Measurements from ENCODE around the gene TMEM94.

TMEM94 gene

DNA sequence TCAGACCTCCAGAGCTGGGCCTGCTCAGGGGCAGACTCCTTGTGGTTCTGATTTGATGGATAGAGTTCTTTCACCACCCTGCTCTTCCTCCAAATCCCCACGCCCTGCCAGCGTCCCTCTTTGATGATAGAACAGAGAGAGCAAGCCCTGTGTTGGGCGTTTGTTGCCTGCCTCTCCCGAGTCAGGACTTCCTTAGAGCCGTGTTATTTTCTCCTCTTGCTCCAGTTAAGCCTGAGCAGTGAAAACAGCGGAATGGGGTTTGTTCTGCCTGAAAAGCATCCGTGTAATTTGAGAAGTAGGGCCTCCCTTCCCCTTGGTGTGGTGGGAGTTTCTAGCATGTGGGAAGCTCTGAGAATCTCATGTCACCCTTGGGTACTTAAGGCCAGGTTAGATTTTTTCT is 22.1 kb downstream of the TMEM94 start:
- DNase-seq: no peak

DNA sequence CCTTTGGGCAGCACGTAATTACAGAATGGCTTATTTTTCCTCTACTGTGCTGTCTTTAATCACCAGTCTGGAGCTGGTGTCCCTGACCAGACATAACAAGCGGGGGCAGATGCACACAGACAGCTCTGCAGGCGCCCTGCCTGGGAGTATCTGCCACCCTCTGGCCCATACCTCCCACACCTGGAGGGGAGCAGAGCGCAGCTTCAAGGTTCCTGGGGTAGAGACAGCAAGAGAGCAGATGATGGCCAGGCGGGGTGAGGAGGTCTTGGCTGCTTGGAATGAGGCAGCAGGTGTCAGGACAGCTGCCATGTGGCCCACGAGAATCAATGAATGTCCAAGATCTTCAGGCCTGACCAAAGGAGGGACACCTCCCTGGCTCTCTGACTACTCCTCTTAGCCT is 23.8 kb downstream of the TMEM94 start:
- no peak for DNase-seq

DNA sequence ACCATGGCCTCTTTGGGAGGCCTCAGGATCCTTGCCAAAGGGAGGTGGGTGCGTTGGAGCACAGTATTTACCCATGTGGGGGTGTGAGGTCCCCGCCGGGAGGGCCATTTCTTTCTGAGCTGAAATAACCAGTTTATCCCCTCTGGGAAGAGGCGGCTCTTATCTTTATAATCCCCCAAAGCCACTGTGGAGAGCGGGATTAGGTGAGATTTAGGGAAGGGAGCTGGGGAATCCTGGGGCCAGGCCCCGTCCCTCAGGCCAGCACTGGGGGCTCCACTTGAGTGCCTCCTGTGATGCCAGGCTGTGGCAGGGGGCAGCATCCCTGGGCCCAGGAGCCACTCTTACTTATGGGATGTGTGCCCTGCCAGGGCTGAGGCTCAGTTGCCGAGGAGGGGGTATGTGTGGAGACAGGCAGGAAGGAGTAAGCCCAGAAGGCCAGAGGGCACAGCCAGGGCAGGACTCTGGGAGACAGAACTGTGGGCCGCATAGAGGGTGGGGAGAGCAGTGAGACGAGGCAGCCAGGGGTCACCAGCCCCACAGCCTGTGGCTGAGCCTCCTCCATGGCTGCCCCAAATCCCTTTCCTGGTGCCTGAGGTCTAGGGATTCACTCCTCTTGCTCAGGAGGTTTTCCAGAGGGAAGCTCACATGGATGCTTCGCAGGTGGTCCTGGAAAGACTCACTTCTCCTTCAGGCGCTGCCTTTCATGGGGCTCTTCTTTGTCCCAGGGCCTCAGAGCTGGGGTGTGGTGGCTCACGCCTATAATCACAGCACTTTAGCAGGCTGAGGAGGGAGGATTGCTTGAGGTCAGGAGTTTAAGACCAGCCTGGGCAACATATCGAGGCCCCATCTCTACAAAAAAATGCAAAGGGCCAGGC is 25.0 kb downstream of the TMEM94 start:
- no peak for DNase-seq

DNA sequence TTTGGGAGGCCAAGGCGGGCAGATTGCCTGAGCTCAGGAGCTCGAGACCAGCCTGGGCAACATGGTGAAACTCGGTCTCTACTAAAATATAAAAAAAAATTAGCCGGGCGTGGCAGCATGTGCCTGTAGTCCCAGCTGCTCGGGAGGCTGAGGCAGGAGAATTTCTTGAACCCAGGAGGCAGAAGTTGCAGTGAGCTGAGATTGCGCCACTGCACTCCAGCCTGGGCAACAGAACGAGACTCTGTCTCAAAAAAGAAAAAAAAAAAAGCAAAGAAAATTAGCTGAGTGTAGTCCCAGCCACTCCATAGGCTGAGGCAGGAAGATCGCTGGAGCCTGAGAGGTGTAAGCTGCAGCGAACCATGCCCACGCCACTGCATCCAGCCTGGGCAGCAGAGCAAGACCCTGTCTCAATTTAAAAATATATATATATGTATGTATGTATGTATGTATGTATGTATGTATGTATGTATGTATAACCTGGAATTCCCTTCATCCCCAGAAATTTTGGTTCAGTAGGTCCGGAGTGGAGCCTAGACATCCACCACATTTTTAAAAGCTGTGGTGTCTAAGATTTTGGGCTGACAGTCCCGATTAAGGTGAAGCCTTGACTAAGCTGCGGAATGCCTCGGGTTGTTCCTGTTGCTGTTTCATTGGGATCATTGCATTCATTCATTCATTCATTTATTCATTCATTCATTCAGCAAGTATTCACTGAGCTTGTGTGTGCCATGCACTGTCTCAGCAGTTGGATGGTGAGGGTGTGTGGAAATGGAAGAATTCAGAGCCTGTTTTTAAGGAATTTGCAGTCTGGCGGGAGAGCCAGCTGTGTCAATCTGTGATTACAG is 25.9 kb downstream of the TMEM94 start:
- no peak for DNase-seq

DNA sequence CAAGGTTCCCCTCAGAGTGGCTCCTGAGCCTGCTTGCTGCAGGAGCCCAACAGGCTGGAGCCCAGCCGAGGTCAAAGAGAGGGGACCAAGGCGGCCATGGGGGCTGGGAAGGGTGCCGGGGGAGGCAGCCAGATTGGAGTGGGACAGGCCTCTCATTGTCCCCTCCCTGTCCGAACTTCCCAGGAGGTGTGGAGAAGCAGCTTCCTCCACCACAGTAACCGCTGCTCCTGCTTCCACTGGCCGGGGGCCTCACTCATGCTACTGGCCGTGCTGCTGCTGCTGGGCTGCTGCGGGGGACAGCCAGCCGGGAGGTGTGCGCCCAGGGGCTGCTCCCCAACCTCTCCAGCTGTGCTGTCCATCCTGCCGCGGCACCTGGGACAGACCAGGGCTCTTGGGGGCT is 29.3 kb downstream of the TMEM94 start:
- no peak for DNase-seq

DNA sequence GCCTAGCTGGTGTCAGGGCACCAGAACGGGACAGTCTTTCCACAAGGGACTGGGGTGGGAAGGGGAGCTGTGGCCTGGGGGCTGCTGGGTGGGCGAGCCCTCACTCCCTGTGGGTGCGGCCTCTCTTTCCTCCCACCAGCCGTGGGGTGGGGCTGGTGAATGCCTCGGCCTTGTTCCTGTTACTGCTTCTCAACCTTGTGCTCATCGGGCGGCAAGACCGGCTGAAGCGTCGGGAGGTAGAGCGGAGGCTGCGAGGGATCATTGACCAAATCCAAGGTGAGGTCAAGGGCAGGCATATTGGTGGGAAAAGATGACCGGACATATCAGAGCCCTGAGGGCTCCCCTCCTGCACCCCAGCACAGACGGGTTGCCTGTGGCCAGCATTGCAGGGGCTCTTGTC is 29.7 kb downstream of the TMEM94 start:
- no peak for DNase-seq

DNA sequence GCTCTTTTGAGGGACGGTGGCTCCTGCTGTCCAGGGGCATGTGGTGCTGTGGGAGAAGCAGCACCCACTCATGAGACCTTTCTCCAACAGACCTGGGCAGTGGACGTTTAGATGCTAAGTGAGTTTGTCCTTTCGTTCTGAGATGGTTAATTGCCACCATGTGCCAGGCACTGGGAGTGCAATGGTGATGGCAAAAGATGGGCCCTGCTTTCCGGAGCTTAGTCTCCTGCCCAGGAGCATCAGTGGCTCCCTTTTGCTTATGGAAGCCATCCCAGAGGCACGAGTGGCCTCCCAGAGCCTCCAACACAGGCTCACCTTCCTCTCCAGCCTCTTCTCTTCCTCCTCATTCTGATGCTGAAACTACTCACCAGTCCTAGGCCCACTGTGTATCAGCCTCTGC is 30.5 kb downstream of the TMEM94 start:
- DNase-seq: no peak

DNA sequence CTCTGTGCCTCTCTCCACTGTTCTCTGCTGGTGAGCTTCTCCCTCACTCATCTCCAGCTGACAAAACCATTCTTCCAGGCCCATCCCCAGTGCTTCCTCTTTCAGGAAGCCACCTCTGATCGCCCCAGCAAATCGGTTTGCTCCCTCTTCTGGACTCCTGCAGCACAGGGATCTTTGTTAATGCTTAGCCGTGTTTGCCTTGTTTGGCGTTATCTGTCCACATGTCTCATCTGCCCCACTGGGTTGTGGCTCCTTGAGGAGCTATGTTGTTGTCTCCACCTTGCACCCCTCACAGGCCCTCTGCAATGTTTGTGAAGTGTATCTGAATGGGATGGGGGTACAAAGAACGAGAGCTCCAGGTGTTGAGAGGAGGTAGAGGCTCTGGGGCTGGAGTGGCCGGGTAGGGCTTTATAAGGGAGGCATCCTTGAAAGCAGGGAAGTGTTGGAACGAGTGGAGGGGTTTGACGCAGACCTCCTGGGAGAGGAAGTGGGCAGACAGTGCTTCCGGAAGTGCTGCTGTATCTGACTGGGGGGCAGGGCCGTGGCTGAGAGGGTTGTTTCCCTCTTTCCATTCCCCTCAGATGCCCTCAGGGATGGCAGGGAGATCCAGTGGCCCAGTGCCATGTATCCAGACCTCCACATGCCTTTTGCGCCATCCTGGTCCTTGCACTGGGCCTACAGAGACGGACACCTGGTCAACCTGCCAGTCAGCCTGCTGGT is 31.1 kb downstream of the TMEM94 start:
- peak; percentile 59 for DNase-seq

DNA sequence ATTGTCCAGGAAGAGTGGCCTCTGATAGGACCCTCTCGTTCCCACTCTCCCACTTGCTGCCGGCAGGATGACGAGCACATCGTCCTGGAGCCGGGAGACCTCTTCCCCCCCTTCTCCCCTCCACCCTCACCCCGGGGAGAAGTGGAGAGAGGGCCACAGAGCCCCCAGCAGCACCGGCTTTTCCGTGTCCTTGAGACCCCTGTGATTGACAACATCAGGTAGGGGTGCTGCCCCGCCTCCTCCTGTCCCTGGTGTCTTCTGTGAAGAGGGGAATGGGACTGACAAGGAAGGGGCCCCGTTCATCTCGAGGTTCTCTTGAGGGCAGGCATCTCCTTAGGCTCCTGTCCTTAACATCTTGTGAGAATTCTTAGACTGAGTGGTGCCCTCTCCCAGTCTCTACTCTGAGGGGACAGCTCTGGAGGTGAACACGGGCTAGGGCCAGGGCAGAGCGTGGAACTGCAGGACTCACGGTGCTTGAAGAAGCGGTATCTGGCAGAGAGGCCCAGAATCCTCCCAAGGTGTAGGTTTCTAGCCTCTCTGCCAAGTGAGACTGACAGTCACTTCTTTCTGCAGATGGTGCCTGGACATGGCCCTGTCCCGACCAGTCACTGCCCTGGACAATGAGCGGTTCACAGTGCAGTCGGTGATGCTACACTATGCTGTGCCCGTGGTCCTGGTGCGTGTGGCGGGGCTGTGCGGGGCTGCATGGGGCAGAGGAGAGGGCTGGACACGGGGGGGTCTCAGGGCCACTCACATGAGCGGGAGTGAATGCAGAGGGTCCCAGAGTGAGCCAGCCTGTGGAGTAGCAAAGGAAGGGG is 32.5 kb downstream of the TMEM94 start:
- no peak for DNase-seq

DNA sequence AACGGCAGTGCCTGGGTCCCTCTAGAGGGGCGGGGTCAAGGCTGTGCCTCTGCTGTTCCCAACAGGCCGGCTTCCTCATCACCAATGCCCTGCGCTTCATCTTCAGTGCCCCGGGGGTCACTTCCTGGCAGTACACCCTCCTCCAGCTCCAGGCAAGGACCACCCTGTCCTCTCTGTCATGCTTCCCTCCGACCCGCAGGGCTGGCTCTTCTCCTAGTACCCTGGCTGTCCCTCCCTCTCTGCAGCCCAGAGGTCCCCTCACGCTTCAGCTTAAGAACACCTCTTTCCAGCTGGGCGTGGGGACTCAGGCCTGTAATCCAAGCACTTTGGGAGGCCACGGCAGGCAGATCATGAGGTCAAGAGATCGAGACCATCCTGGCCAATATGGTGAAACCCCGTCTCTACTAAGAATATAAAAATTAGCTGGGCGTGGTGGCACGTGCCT is 33.1 kb downstream of the TMEM94 start:
- DNase-seq: no peak

DNA sequence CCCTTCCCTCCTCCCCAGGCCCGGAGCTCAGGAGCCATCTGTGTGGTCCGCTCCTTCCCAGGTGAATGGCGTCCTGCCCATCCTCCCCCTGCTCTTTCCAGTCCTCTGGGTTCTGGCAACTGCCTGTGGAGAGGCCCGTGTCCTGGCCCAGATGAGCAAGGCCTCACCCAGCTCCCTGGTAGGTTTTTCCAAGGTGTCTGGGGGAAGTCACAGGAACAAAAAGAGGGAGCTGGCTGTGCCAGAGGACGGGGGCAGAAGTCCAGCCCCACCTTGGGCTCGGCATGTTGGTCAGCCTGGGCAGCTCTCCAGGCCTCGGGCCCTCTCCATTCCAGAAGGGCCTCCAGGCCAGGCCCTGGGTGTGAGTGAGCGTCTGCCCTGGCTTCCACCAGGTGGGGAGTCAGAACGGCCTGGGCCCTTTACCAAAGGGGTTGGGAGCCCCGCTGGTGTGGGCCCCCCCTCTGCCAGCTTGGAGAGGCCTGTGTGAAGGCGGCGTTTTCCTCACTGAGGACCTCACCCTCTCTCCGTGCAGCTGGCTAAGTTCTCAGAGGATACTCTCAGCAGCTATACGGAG is 33.8 kb downstream of the TMEM94 start:
- DNase-seq: no peak

DNA sequence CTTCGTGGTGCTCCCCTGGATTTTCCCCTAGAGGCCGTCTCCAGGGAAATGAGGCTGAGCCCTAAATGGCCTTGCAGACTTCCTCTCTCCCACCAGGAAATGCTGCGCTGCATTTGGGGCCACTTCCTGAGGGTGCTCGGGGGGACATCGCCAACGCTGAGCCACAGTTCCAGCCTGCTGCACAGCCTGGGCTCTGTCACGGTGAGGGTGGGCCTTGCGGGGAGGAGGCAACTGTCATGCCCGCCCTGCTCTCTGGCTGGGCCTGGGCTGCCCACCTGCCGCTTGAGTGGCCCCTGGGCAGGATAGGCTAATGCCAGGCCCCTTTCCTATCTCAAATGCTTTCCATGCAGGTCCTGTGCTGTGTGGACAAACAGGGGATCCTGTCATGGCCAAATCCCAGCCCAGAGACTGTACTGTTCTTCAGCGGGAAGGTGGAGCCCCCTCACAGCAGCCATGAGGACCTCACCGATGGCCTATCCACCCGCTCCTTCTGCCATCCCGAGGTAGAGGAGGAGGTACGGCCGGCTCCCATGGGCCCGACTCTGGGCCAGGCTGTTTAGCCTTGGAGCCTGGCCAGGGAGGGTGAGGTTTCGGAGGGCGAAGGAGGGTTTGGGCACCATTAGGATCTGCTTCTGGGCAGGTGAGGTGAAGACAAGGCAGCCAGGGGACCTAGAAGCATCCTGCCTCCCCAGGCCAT is 34.7 kb downstream of the TMEM94 start:
- no peak for DNase-seq

DNA sequence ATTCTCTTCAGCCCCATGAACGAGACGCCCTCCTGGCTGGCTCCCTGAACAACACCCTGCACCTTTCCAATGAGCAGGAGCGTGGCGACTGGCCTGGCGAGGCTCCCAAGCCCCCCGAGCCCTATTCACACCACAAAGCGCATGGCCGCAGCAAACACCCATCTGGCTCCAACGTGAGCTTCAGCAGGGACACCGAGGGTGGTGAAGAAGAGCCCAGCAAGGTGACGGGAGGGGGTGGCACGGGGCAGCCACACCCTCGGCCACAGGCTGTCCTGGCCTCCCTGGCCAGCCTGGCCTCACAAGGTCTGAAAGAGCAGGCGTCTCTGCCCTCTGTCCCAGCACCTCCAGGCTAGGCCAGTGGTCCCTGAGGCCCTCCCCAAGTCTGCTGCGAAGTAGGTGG is 35.2 kb downstream of the TMEM94 start:
- no peak for DNase-seq

DNA sequence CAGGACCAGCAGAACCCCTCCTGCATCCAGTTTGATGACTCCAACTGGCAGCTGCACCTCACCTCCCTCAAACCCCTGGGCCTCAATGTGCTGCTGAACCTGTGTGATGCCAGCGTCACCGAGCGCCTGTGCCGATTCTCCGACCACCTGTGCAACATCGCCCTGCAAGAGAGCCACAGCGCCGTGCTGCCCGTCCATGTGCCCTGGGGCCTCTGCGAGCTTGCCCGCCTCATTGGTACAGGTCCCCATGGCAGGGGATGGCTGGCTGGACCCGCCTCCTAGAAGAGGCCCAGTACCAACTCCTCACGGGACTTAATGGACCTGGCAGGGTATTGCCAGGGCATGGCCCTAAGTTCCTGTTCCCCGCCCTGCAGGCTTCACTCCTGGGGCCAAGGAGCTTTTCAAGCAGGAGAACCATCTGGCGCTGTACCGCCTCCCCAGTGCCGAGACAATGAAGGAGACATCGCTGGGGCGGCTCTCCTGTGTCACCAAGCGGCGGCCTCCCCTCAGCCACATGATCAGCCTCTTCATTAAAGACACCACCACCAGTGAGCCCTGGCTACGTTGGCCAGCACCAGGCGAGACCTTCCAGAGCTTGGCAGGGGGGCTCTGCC is 36.2 kb downstream of the TMEM94 start:
- DNase-seq: no peak

DNA sequence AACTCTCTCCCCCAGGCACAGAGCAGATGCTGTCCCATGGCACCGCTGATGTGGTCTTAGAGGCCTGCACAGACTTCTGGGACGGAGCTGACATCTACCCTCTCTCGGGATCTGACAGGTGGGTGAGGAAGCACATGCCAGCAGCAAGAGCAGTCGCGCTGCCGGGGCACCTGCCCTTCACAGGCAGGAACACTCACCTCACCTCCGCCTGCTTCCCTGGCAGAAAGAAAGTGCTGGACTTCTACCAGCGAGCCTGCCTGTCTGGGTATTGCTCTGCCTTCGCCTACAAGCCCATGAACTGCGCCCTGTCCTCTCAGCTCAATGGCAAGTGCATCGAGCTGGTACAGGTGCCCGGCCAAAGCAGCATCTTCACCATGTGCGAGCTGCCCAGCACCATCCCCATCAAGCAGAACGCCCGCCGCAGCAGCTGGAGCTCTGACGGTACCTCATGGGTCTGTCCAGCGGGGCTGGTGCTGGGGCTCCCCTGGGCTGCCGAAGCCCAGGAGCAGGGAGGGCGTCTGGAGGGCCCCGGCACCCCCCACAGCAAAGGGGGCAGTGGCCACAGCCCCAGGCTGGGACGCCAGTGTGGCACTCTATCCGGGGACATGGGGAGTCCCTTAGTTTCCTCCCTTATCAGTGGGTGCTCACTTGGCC is 37.2 kb downstream of the TMEM94 start:
- no peak for DNase-seq

DNA sequence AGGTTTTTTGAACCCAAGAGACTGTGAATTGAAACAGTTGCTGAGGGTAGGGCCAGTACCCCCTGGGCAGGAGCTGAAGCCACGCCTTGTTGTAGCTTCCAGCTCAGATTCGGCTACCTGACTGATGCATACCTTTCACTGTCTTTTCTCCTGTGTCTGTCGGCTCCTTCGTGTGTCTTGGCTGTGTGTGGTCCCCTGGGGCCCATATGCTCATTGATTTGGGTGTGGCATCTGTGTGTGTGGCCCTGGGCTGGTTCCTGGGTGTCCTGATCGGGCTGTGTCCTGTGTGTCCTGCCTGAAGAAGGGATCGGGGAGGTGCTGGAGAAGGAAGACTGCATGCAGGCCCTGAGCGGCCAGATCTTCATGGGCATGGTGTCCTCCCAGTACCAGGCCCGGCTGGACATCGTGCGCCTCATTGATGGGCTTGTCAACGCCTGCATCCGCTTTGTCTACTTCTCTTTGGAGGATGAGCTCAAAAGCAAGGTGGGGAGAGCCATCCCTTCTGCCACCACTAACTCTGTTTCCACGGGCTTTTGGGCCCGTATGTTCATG is 38.0 kb downstream of the TMEM94 start:
- DNase-seq: no peak

DNA sequence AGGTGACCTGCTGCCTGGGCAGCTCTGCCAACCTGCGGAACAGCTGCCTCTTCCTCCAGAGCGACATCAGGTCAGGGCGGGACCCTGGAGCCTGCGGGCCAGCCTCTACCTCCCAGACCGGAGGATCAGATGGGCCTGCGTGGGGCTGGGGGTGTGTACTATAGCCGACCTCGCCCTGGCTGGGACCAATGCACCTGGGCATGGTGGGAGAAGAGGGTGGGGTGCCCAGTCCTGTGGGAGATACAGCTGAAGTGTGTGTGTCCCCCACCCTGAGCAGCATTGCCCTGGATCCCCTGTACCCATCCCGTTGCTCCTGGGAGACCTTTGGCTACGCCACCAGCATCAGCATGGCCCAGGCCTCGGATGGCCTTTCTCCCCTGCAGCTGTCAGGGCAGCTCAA is 39.6 kb downstream of the TMEM94 start:
- no peak for DNase-seq

DNA sequence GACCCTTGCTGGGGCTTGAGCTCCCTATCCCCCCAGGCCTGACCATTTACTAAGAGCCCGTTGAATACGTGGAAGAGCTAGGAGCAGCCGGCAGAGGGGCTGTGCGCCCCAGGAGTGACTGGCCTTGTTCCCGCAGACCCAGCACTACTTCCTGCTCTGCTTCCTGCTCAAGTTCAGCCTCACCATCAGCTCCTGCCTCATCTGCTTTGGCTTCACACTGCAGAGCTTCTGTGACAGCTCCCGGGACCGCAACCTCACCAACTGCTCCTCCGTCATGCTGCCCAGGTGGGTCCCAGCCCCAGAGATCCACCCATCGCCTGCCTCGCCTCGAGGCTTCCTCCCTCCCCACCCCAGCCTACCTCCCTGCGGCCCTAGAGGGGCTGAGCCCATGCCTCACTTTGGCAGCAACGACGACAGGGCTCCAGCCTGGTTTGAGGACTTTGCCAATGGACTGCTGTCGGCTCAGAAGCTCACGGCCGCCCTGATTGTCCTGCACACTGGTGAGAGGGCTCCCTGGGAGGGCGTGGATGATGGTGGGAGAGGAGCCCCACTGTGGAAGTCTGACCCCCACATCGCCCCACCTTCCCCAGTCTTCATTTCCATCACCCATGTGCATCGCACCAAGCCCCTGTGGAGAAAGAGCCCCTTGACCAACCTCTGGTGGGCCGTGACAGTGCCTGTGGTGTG is 41.7 kb downstream of the TMEM94 start:
- no peak for DNase-seq

DNA sequence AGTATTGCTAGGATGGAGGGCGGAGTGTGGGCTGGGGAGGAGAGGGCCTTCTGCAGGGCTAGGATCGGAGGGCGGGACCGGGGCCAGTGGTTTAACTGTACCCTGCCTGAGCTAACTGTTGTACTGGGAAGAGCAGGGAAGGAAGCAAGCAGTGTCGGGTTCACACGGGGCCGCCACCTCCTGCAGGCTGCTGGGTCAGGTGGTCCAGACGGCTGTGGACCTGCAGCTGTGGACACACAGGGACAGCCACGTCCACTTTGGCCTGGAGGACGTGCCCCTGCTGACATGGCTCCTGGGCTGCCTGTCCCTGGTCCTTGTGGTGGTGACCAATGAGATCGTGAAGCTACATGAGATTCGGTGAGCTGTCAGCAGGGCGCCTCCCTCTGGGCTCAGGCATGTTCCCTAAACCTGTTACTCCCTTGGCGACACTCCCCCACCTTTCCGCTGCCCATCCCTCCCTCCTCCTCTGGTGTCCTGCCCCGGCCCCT is 42.3 kb downstream of the TMEM94 start:
- DNase-seq: no peak

Measured in CD4-positive, alpha-beta T cell treated with Interleukin-15 for 1 hour (primary cell).